Amygdala (tissue), 56 donors: ENCODE results near the gene GPR119.
A peak's percentile ranks its signal among the peaks of the same experiment; 100 is the strongest.
"Not testable (repeated sequence)": the region's sequence is repeated elsewhere in the genome, so short reads cannot be mapped to it uniquely, and the experiment has no call there.

ENCODE experiments used
- DNase-seq, 56 donors: peaks; one replicate each; lab custom pipeline; 2025; lab: John Stamatoyannopoulos, UW

Gene GPR119

DNA sequence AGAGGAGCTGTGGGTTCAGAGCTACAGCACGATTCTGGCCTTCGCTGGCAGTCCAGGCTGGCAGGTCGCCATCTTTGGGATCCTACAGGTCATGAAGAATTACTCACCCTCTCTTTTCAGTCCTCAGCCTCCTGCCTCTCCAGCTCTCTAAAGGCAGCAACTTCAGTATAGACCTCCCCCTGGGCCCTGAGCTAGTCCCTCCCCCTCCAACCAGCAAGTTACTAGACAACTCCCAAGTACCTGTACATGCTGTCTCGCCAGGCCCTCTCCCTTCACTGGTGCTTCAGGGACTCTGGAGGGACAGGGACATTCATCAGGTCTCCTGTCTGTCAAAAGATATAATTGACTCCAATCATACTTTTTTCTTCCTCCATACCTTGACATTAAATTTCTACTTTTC is at the start of gene GPR119:
TSS of gene GPR119 (minus strand) at position 155 of the 400 bp plus-strand sequence. CDS start 227 bp downstream, outside the sequence.
- no peak for DNase-seq

DNA sequence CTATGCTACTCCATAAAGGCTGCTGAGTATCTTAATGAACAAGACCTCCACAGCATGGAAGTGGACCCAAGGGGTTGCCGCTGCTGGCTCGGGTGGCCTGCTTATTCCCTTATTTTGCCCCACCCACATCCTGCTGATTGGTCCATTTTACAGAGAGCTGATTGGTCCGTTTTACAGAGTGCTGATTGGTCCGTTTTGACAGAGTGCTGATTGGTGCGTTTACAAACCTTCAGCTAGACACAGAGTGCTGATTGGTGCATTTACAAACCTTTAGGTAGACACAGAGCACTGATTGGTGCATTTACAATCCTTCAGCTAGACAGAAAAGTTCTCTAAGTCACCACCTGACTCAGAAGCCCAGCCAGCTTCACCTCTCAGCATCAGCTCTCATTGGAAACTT is 43.8 kb upstream of the GPR119 start:
- DNase-seq = not testable (repeated sequence)

DNA sequence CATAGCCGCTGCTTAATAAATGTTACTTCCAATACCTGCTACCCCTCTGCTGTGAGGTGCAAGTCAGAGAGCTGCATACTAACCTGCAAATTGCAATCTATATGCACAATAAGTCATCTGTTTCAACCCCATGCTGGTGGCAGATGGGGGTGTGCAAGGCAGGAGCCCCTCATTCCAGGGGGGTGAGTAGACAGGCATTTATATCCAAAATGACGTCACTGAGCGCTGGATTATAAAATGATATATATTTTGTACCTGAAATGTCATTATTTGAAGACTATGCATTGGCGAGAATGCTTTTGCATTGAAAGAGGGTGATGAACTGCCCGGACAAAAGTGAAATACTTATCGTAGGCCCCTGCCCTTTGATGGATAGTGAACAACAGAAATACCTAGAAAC is 41.1 kb upstream of the GPR119 start:
- DNase-seq = no peak

DNA sequence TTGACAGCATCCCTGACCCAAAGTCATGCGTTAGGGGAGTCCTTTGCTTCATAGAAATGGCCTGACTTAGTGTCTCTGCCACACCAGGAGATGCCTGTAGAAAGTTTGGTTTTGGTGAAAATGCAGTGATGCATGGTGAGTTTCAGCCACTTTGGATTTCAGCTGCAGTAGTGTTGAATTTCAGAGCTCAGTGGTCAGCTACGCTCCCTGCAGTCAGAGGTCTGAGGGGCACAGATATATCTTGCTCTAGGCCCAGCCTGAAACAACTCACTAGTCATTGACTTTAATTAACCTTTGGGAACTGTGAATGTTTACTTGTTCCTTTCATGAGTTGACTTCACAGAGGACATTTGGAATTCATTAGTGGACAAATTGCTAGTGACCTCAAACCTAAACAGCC is 33.8 kb upstream of the GPR119 start:
- no peak for DNase-seq

DNA sequence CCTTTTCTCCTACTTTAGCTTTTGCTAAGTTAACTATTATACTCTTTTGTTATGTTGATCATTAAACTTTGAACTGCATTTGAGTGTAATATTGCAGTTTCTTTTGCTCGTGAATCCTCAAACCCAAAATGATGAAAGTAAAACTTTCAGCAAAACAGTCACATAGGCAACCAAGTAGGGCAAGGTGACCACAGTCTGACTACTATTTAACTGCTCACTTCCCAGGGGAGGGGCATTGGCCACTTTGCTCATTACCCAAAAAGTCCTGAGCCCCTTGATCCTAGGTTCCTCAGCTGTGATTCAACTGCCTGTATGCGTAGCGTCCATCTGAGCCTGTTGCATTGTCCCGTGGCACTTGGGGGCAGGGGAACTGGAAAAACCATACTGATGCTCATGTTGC is 33.3 kb upstream of the GPR119 start:
- no peak for DNase-seq

DNA sequence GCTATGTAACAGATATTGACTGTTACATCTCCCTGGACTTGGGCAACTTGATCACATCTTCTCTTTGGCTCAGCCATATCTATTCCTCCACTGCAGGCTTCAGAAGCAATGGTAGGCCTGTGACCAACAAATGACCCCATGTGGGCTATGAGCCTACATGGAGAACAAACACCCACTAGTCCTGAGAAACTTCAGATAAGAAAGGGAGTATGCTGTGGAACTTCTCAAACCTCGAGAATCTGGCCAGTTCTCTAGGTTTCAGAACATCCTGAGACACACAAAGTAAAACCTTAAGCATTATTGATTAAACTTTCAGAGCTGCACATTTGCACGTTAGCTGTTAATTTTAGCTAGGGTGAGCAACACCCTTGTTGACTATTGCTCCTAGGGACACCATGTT is 32.6 kb upstream of the GPR119 start:
- DNase-seq = no peak

DNA sequence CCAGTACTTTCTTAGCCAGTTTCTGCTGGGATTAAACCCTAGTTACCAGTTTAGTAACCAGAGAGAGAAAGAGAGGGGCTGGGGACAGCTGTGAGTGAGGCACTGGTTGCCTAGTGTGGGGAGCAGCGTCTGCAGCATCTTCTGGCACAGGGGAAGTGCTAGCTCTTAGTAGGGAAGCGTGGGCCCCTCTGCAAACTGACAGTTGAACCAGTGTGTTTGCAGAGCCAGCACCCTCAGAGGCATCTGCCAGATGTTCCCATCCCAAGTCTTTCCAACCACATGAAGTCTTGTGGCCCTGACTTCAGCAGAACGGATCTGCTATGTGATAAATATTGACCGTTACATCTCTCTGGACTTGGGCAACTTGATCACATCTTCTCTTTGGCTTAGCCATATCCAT is 31.3 kb upstream of the GPR119 start:
- no peak for DNase-seq

DNA sequence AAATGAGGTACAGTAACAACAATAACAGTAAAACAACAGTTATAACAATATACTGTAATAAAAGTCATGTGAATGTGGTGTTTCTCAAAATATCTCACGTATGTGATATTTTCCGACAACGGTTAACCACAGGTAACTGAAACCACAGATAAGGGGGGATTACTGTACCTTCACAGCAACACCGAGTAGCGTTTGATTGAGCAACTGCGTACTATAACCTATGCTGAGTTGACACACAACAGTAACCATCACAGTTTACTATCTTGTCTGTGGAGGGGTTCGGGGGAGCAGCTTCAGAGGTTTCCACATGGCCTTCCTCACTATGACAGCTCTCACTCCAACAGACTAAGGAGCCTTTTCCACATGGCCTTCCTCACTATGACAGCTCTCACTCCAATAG is 29.7 kb upstream of the GPR119 start:
- DNase-seq = no peak

DNA sequence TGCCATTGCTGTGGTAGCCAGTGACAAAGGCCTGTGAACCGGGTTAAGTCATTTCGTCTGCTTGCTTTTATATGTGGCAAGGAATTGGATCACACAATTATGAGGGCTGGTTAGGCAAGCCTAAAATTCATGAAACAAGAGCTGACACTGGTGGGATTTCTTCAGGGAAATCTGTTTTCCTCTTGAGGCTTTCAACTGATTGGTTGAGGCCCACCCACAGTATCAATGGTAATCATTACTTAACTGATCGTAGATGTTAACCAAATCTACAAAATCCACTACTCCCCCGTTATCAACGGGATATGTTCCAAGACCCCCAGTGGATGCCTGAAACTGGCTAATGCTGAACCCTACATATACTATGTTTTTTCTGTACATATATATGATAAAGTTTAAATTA is 29.3 kb upstream of the GPR119 start:
- no peak for DNase-seq

DNA sequence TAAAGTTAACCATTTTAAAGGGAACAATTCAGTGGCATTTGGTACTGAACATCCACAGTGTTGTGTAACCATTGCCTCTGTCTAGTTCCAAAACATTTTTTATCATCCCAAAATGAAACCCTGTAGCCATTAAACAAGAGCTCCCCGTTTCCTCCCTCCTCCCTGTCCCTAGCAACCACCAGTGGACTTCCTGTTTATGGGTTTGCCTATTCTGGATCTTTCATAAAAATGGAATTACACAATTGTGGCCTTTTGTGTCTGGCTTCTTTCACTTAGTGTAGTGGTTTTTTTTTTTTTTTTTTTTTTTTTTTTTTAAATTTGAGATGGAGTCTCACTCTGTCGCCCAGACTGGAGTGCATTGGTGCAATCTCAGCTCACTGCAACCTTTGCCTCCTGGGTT is 27.9 kb upstream of the GPR119 start:
- DNase-seq = no peak

DNA sequence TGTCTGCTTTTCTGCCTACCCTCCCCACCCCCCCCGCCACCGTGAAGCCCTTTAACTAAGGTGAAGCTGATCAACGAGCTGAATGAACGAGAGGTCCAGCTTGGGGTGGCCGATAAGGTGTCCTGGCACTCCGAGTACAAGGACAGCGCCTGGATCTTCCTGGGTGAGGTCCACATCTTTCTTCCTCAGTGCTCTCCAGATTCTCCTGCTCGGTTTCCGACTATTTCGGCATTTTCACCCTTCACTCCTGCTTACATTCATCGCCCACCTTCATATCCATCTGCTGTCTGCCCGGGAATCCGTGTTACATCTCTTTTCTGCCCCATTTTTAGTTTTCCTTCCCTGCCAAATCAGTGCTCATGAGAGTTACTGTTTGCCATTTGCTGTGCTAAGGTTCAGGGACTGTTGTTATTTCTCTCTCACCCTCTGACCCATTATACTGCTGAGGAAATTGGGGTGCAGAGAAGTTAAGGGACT is 16.8 kb upstream of the GPR119 start:
- no peak for DNase-seq

DNA sequence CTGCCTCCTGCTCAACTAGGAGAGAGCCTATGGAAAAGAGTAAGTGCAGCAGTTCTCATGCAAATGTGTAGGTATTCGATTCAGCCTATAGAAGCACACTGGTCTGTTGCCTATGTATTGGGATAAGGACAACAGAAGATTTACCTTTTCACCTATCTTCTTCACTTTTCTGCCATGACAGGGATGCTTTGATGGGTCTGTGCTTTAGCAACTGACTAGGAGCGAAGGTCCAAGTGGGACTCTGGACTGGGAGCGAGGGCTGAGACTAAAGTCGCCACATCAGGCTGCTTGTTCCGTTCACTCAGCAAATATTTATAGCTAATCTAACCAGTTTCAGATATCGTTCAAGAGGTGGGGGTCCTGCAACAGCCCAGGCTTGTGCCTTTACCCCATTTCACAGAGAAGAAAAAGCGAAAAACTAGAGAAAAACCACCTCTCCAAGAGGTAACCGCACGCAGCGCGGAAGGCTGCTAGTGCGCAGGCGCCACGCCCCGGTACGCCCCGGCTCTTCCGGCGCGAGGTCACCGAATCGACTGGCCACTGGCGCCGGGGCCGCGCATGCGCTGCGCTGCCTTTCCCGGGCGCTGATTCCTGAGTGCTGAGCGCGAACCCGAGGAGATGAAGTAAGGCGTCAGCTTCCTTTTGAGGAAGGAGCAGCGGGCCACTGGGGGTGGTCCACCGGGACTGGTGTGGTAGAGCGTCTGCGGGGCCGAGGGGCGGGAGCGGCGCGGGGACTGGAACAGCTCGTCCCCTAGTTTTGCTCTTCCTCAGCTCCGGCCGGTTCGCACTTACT is 16.1 kb upstream of the GPR119 start, which contains the start of gene RBMX2:
TSS of gene RBMX2 (plus strand) at position 573 of the 793 bp plus-strand sequence. CDS start at position 619, 46 bp downstream.
- peak in 55 of 56 donors; percentile 1 to 84 (median 40) for DNase-seq

DNA sequence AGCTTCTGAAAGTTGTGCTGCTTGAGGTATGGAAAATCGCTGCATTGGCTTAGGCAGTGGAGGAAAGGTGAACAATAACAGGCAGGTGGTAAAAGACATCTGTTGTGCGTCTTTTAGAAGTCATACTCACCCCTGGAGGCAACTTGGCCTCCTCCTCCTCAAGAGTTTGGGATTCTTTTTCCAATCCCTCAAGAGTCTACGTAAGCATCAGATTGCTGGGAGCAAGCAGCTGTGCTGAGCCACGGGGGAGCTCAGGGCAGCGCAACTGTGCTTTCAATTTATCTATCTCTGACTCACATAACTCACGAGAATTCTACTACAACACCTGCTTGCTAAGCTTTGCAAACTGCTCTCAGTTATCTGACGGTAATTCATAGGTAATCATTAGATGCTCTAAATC is 9.9 kb upstream of the GPR119 start:
- no peak for DNase-seq

DNA sequence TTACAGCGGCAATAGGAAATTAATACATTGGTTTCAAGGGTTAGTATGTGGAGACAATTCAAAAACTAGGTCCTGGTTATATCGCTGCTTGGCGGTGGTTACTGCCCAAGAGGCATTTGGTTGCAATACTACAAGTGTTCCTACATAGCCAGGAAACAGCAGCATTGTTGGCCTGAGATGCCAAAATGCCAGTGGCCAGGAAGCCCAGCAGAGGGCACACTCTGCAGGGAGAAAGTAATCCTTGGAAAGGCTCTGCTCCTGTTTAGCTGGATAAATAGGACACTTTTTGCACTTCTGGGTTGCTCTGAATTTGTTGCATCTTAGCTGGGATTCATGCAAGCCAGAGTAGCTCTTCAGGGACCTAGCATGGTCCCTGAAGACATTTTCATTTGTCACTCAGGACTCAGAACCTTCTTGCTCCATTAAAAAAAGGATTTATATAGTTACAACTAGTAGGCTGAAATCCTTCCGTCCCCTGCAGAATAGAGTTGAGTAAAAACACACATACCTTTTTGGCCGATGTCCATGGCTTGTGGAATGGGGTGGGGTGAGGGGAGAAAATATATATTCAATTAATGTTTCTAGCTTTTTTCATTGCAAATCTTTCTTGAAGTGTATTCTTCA is 8.1 kb upstream of the GPR119 start:
- peak in 51 of 56 donors; percentile 0 to 73 (median 15) for DNase-seq

DNA sequence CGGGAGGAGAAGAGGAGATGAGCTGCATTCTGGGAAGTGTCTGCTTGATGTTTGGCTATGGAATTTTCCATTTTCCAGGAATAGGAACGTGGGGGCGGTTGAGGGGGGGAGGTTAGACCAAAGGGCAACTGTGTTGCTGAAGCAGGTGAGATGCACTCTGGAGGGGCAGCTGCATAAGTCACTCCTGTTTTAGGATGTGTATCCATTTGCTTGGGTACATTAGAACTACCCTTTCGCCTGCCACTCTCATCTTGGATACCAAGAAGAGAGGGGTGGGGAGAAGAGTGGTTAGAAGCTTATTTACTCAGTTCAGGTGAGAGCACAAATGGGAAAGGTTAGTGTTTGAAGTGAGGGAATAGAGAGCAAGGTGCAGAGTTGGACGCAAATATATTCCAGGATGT is 934 bp upstream of the GPR119 start:
- no peak for DNase-seq

DNA sequence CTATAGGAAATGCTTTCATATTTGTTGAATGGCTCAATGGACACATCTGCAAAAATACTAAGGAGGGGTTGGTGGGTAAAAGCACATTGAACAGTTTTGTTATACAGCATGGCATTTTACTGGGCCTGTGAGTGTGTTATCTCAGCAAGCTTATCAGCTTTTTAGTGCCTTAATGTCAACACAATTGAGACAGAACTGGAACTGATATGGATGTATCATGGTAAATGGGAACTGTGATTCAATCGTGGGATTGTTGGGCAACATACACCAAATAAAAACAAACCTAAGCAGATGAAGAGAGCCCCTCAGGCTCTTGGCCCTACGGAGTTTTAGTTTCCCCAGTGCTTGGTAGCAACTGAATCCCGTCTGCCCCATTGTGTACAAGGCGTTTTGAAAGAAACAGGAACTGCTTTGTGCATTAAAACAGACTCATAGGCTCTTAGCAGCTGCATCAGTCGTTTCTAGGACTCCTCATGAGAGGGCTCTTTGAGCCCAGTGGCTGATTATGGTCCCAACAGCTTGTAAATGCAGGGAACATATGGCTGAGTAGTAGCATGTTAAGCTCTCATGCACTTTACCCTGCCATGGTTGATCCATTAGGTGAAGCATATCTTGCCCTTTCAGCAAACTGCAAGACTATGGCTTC is 7.3 kb downstream of the GPR119 start:
- DNase-seq = peak in 10 of 56 donors; percentile 0 to 14 (median 0)

DNA sequence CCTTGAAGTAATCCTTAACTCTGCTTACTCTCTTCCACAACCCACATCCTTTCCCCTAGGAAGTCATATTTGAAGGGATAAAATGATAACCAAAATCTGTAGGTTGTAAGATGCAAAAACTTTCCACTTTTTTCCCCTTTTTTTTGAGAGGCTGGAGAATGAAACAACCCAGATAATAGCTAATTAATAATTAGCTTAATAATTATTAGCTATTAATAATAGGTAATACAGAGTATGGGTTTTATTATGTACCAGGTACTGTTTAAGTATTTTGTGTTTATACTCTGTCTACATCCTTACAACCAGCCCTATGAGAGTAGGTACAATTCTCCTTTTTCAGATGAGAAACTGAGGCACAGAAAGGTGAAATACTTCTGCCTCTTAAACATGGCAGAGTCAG is 9.4 kb downstream of the GPR119 start:
- no peak for DNase-seq

DNA sequence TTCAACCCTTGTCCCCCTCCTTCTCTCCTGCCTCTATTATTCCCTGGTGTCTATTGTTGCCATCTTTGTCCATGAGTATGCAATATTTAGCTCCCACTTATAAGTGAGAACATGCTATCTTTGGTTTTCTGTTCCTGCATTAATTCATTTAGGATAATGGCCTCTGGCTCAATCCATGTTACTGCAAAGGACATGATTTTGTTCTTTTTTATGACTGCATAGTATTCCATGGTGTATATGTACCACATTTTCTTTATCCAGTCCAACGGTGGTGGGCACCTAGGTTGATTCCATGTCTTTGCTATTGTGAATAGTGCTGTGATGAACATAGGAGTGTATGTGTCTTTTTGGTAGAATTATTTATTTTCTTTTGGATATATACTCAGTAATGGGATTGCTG is 33.4 kb downstream of the GPR119 start:
- not testable (repeated sequence) for DNase-seq

DNA sequence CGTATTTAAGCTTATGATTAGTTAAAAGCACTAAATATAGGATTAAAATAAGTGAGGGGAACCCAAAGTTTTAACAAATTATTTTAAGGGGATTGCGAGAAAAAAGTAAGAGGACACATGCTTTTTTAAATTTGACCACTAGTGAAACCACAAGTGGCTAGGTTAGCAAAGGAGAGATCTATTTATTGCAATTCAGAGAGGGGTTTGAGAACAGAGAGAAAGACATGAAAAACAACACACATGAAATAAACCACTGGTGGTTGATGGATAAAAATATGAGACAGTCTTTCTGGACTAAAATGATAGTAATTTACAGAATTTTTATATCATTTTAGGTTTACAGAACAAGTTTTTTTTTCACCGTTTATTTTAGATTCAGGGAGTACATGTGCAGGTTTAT is 33.9 kb downstream of the GPR119 start:
- DNase-seq = no peak

DNA sequence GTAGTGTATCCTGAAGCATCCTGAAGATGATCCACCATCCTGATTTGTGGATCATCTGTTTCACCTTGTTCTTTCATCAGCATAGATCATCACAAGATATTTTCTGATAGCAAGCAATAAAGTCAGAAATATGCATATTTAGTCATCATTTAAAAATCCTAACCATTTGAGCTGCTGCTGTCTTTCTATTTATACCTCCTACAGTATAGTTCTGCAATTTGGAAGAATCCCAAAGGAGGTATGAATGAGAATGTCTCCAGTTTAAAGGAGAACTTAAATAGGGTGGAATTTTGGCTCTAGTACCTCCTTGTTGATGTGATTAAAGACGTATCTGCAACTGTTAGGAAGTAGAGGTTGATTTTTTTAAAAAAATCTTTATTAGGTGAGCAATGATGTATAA is 38.2 kb downstream of the GPR119 start:
- DNase-seq = no peak

DNA sequence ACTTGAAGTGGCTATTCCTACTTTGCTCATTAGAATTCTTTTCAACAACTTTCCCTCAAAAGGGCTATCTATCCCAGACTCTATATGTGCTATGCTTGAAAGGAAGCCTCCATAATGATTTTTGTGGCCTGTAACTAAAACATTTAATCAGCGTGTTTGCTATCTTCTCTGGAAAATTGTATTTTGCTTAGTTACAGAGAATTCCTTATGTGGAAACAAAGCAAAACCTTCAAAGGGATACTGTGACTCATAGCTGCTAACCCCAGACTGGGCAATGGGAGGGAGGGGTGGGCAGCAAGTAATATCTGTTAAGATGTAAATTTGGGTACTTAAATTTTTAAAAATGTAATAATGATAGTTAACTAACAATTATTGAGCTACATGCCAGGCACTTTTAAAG is 42.1 kb downstream of the GPR119 start:
- DNase-seq = no peak
